HG02678 (cell line): ENCODE data around the gene CRHBP.

Source experiments
- ATAC-seq: cut with Tn5 transposase; IDR thresholded peaks from one replicate; pipeline ENCODE4 v1.9.1; 2021; ENCODE audit warnings: mild to moderate bottlenecking, moderate library complexity; ENCODE audit not compliant: unreplicated experiment

CRHBP gene

GRCh38 chr5:77012601-77013000, 59.8 kb downstream of the CRHBP start:
- no peak for ATAC-seq

DNA sequence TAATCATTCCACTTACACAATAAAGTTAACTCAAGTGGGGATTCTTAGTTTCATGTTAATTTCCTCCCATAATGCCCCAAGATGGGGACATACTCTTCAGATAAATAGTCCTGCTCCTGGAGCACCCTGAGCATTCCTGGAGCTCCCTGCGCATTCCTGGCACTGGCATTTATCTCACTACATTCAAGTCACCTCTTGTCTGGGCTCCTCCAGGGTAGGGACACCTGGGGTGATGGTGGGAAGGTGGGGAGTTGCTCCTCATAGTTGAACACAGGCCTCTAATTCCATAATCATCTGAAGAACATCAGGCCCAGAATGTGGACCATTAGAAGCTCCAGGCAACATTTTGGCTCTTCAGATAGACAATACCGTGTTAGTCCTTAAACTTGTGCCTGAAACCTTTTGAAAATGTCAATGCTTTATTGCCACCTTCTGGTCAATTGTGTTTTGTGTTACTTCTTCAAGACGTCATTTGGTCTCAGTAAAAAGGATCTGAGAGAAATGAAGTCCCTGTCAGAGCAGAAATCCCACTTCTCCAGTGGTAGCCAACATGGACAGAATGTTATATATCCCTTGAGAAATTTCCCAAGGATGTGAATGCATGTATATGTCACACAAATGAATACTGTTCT, 63.2 kb downstream of the CRHBP start:
- ATAC-seq: no peak

DNA sequence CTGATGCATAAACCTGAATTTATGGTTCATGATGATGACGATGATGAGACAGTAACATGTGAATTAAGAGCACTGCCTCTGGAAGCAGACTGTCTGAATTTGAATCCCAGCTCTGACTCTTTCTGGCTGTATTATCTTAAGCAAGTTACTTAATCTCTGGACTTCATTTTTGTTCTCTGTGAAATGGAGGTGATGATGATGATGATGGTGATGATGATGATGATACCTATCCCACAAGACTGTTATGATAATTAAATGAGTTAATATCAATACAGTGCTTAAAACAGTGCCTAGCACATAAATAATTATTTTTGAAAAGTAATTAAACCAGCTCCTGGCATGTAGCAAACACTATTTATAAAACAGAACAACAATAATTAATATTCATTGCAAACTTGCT, 64.1 kb downstream of the CRHBP start:
- ATAC-seq: no peak

GRCh38 chr5:77017668-77018067, 64.8 kb downstream of the CRHBP start:
- no peak for ATAC-seq
